T-helper 1 cell treated with Interleukin-12 subunit alpha and Interleukin-12 subunit beta and Interleukin-4 antibody, amounts not matched to agents 30 ng/mL and 1 ng/mL, for 36 hours (primary cell): ENCODE data around the gene TRPV5. TPM values are rescaled to one million over a fixed set of nuclear protein-coding genes. Genes with fewer than 3 reads are reported as not detected.

Source experiments
- intact Hi-C: fragments of 100-400 bp; cut with micrococcal nuclease; formaldehyde crosslinking; loops from one replicate; pipeline ENCODE4 v1.15.1; 2024
- total RNA-seq: library from RNA; stranded (reverse); gene quantifications from 2 replicates; pipeline ENCODE4 v1.2.3, GENCODE V29; 2022

The TRPV5 gene
- total RNA-seq, 1 donor from 2014 or later: not detected

- intact Hi-C loops: no loop called here
Measured at GRCh38 chr7:142940966-142941535, 7.5 kb upstream of the TRPV5 start.

DNA sequence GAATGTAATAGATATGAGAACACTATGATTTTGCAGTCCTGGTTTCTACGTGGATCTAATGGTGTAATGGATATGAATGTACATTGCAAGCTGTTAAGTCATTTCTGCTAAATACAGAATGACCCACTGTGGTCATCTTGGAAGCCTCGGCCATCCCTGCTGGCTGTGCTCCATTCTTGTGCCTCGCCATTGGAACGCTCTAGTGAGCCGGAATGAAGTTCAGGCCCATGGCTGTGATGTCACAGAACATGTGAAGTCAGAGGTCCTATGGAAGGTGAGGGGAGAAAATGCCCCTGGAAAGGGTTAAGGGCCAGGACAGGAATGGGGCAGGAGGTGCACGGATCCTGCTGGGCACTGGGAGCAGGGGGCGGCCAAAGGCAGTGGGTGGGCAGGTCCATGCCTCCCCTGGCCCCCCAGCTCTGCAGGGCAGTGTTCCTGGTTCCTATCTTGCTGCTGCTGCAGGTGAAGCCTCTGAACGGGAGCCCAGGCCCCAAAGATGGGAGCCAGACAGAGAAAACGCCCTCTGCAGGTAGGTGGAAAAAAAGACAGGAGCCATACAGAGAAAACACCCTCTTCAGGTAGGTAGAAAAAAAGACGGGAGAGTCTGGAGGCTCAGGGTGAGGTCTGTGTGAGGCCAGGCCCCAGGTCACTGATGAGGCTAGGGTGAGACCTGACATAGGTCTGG is 5.8 kb upstream of the TRPV5 start, which contains the start of gene LLCFC1:
Gene LLCFC1 (plus strand): TSS at position 259 of the 685 bp plus-strand sequence. CDS start 138 bp downstream, at position 397.
- intact Hi-C loops: no loop called here

DNA sequence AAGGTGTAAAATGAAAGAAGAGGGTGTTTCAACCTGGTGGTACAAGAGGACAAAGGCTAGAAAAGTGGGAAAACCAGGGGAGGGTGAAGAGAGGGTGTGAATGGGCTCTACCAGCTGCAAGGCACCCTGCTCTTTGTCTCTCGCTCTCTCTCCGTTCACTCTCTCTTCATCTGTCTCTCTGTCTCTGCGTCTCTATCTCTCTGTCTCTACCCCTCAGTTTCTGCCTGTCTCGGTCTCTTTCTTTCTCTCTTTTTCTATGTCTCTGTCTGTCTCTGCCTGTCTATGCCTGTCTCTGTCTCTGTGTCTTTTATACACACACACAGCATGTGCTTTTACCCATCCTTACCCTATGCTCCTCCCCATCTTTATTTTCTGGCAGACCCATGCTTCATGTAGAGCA is 5.1 kb upstream of the TRPV5 start:
- intact Hi-C loops: no loop called here

DNA sequence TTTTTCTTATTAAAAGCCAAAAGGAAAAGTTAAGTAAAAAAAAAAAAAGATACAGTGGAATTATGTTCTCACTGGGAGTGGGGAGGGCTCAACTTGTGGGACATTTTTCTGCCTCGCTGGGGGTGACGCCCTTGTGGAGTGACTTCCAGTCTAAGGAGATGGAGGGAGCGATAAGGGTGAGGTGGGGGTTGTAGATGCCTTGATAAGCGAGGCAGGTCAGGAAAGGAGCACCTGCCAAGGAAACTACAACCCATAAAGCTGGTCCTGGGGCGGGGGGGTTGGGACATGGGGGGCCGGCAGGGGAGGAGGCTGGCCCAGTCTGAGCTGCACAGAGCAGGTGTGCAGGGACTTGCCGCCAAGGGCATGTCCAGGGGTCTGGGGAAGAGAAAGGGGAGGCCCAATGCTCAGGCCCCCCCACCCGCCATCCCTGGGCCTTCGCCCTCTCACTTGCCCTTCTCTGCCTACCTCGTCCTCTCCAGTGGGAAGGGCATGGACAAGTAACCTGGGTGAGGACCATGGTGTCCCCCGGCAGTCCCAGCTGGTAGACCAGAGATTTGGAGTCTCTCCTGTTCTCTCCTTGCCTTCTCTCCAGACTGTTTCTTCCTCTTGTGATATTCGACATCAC is 2.5 kb upstream of the TRPV5 start:
- intact Hi-C loops: no loop called here

GRCh38 chr7:142934056-142934455 is 510 bp upstream of the TRPV5 start:
- intact Hi-C loops: no loop called here

DNA sequence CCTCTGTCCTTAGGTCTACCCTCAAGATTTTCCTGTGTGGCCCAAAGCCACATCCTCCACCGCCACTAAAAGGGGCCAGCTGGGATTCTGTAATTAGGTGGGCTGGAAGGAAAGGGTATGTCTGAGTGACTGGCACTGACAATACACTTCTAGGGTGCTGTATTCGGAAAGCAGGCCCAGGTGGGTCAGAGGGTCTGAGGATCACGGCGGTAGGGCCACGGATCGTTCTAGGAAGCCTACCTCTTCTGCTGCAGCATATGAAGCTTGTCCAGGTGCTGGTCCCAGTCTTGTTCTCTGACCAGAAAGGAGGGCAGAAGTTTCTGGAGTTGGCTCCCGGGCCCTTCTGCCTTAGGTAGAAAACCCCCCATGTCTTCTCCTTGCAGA is 462 bp downstream of the TRPV5 start:
- intact Hi-C loops: no loop called here

- intact Hi-C loops: no loop called here
Measured at GRCh38 chr7:142932386-142933091, 1.0 kb downstream of the TRPV5 start.

DNA sequence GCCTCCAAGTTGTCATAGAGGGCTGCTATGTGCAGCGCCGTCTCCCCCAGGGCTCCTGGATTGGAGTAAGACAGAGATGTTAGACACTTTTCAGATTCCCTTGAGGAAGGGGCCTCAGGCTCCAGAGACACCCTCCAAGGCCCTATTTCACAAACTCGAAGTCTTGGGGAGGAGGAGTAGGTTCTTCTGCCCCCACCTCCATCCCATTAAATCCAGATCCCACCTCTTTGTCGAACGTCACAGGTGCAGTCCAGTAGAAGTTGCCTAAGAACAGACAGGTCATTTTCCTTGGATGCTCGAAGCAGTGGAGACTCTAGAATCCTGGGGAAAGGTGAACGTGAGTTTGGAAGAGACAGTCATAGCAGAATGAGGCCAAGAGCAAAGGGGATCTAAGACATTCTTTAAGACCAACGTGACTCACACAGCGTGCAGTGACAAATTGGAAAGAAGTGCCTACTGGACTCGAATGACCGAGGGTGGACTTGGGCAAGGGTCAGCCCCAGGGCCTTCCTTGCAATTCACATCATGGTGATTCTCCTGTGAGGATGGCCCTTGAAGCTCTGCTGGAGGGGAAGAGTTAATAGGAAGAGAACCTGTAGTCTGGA is 3.3 kb downstream of the TRPV5 start:
- intact Hi-C loops: no loop called here

DNA sequence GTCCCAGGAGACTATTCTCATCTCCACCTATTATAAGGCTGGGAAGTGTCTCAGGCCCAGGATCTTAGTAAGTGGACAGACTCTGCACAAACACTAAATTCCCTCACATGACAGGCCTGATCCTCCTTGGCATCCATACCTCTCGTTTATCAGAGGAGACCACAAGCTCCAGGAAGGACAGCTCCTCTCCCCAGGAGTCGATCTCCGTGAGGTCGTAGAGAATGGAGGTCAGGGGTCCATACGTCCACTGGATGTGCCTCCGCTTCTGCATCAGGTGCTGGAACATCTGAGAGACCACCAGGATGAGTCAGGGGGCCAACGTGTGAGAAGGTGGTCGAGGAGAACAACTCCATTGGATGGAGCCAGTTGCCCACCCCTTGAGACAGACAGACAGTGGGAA is 5.6 kb downstream of the TRPV5 start:
- intact Hi-C loops: no loop called here

- intact Hi-C loops: no loop called here
Measured at GRCh38 chr7:142927085-142927745, 6.3 kb downstream of the TRPV5 start.

DNA sequence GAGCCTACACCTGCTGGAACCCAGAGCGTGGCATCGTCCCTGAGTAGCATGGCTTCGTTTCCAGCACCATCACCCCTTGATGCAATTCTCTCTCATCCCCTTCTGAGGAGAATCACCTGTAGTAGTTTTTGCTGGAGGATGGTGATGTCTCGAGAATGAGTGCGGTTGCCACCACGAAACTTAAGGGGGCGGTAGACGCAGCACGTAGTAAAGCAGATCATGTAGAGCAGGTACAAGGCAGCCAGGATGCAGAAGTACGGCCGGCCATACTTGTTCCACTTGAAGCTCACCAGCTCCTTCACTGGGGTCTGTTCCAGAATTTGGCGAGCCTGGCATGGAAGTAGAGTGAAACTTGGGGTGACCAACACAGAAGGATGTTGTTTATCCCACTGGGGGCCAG is 8.1 kb downstream of the TRPV5 start:
- intact Hi-C loops: no loop called here

- intact Hi-C loops: no loop called here
Measured at GRCh38 chr7:142923391-142923790, 10.2 kb downstream of the TRPV5 start.

DNA sequence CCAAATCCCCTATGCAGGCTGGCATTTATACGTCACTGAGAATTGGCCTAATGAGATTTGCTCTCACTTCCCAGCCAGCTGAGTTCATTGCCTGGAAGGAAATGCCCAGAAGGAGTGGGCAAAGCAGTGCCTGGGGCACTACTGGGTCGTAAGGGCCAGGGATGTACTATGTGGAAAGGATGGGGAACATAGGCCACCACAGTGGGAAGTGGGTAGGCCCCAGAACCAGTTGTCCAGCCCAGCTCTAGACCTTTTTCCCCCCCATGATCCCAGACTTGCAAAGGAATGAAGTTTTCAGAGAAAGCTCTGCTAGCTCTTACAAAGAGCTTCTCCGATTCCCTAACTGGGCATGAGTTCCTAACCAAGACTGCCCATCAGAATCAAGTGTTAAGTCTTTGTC is 13.9 kb downstream of the TRPV5 start:
- intact Hi-C loops: no loop called here

GRCh38 chr7:142918901-142919300 is 14.6 kb downstream of the TRPV5 start:
- intact Hi-C loops: no loop called here

DNA sequence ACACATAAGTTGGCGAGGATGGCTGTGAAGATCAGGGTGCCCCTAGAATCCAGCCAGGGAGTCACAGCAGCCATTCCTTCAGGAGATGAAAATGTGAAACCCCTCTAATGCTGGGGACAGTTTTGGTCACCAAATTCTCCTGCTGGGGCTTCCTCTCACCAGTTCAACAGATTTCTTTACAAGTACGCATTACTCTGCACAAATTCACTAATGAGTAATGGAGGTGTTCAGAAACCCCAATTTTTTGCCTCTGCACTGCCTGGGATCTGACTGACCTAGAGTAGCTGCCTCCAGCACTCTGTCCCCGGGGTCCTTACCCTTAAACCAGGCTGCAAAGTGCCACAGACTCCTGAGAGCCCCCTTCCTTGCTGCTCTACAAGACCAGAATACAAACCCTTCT is 16.1 kb downstream of the TRPV5 start:
- intact Hi-C loops: no loop called here

DNA sequence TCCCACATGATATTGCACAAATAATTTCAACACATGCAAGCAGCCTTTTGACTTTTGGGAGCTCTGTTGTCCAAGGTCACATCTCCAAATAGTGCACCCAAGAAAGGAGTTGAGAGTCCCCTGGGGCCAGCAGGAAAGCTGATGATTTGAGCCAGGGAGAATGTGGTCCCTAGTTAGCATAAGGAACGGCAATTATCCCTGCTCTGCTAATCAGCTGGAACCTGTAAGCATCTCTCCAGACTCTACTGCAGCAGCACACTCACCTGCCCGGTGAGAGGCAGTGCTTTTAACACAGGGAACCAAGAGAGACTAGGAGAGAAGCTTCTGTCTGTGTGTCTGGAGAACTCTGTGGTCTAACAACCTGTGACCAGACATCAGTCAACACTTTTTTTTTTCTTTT is 17.0 kb downstream of the TRPV5 start:
- intact Hi-C loops: no loop called here

DNA sequence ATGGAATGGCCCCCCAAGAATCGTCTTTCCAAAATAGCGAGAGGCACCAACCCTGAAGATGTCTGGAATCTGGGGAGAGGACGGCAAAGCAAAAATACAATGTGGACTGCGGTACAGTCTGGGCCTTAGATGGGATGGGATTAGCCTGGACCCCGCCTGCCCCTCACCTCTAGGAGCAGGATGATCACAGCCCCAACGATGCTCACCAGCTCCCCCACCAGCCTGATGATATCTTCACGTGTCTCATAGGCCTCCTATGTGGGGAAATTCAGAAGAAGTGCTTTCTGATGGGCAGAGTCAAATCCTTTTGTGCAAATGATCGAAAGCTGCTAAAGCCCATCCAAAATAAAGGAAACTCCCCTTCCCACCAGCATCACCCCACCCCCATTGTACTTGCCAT is 18.2 kb downstream of the TRPV5 start:
- intact Hi-C loops: no loop called here

DNA sequence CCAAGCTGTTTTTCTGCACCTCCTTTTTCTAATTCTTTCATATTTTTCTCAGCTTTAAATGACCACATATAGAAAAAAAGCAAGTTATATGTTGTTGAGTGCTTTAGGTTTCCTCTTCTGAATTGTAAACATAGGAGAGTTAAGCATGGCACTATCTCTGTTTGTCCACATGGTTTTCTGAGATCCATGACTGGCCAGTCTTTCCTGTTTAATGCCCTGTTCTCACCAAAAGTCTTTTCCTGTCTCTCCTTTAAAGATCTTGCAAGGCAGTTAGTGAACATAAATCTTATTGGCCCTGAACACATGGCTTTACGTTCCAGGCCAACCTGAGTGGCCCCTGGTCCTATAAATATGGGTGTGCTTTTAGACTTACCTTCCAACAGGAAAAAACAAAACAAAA is 19.4 kb downstream of the TRPV5 start:
- intact Hi-C loops: no loop called here

GRCh38 chr7:142913566-142913965 is 20.0 kb downstream of the TRPV5 start:
- intact Hi-C loops: no loop called here

- intact Hi-C loops: no loop called here
Measured at GRCh38 chr7:142913051-142913450, 20.5 kb downstream of the TRPV5 start.

- intact Hi-C loops: no loop called here
Measured at GRCh38 chr7:142910481-142910880, 23.1 kb downstream of the TRPV5 start.
